ENCODE data around the gene SMC3.
"Not testable (repeated sequence)": the region's sequence is repeated elsewhere in the genome, so short reads cannot be mapped to it uniquely, and the experiment has no call there.

Gene SMC3

GRCh38 chr10:110628161-110628560 lies 60.7 kb downstream of the SMC3 start:
- DNase-seq, result no peak

GRCh38 chr10:110629680-110630191 lies 62.2 kb downstream of the SMC3 start:
- no peak for DNase-seq

- DNase-seq, result no peak
Measured at GRCh38 chr10:110631934-110632333, 64.4 kb downstream of the SMC3 start.

DNA sequence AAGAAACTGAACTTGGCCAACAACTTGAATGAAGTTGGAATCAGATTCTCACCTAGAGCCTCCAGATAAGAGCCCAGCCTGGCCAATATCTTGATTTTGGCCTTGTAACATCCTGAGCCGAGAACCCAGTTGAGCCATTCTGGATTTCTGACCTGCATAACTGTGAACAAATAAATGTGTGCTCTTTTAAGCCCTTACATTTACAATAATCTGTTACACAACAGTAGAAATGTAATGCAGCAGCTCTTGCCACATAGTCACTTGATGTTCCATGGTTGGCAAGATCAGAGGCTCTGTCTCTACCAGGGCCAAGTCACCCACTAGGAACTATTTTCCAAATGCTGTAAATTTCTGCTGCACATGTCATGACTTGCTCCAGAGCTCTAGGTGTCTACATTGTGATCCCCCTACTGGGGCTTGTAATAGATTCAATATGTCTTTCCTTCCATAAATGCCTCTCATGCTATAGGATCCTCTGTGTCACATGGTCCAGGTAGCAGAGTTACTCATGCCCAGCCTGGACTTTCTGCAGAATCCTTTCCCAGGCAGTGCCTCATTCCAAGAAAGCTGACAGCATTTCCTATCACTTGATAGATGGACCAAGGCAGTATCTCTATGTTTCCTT lies 65.2 kb downstream of the SMC3 start:
- DNase-seq, result no peak

GRCh38 chr10:110634527-110635209 lies 67.2 kb downstream of the SMC3 start:
- no peak for DNase-seq

DNA sequence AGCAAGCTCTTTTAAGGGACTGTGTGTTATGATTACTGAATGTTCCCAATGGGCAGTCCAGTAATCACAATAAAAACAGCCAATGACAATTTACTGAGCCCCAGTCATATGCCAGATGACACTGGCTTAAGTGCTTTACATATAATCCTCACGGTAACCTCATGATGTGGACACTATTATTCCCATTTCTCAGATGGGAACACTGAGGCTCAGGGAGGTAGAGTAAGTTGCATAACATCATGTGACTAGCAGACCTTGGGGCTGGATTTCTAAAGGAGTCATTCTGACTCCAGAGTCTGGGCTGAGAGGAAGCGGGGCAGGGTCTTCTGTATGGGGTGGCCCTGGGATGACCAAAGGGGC lies 69.1 kb downstream of the SMC3 start:
- no peak for DNase-seq

DNA sequence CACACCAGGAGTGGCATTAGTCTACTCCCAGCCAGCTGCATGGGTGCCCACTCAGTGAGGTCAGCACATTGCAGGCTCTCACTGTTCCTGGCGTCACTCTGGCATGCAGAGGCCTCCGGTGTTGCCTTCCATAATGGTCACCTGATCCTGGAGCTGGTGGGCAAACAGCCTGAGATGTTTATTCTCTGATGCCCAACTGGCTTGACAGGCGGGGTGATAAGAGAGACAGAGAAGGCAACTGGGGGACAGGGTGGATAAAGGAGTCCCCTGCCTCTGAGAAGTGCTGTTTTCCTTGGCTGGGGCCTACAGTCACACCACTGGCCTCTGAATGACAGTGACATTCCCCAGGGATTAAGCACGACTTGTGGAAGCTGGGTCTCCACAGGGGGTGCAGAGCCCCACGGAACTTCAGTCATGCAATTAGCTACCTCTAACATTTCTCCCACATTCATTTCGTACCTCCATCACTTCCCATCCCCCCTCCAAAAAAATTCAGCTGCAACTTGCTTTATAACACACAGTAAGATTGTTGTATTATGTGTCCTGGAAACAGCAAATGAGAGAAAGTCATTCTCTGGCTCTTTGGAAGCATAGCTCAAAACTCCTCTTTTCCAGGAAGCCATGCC lies 69.5 kb downstream of the SMC3 start:
- no peak for DNase-seq

- no peak for DNase-seq
Measured at GRCh38 chr10:110637558-110638053, 70.1 kb downstream of the SMC3 start.

DNA sequence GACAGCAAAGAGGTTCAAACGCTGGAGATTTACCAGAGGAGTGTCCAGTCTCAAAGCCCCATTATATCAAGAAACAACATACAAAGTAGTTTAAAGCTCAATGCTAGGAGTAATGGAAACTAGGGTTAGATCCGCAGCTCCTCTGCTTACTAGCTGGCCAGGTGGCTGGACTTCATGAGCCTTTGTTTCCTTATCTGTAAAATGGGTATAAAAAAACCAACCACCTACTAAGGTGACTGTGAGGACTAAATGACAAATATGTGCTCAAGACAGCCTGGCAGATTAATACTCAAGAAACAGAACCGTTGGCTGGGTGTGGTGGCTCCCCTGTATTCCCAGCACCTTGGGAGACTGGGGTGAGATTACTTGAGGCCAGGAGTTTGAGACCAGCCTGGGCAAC lies 70.8 kb downstream of the SMC3 start:
- DNase-seq, result no peak

GRCh38 chr10:110639046-110639445 lies 71.6 kb downstream of the SMC3 start:
- not testable (repeated sequence) for DNase-seq

DNA sequence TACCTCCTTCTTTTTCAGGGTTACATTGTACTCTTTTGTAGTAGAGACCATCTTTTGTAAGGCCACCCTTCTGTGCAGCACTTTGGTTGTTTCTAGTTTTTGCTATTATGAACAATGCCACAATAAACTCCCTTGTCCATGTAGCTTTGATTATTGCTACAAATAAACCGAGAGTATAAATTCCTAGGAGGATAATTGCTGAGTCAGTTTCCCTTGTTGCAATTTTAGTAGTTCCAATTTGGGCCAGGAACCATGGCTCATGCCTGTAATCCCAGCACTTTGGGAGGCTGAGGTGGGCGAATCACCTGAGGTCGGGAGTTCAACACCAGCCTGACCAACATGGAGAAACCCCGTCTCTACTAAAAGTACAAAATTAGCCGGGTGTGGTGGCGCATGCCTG lies 72.4 kb downstream of the SMC3 start:
- not testable (repeated sequence) for DNase-seq

DNA sequence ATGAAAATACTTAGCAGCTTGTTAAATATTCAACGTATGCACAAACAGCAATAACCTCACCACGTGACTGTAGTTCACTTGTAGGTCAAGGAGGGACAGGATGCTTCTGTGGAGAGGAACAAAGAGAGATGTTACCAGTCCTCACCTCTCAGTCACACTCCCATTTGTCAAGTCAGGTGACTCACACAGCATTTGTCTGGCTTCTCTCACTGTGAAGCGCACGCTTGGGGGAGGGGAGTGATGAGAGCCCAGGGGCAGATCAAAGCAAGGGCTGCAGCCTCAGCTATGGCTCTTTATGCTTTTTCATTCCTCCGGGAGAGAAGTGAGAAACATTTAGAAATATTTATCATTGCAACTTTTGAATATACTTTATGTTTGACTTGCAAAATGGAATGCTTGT lies 73.8 kb downstream of the SMC3 start:
- DNase-seq, result peak; percentile 43 to 56

DNA sequence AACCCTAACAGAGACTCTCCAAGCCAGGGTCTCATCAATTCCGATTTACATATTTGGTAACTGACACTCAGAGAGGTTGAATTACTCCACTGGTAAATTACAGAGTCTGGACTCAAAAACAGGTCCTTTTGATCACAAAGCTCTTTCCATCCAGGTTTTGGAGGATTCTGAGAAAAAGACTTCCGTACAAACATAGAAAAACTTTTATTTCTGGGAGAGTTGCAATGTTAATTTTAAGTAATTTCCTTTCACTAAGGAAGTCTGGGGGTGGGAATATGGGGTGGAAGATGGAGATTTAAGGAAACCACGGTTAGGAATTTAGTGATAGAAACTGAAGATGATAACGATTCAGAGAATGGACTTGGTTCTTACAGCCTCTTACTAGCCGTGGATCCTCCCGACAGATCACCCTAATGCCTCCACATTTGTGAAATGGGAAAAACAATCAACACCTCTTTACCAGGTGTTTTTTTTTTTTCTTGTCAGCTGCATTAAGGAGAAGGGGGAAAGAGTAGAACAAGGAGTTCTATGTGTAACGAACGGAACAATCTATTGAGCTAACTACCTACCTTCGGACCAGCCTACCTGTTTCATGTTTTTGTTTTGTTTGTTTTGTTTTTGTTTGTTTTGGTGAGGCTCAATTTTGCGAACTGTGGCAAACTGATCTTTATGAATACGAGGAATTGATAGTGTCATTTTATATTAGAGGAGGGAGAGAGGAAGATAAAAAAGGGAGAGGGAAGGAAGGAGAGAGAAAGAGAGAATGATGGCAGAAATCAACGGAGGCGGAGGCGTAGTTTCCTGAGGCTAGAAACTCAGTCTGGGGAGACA lies 74.9 kb downstream of the SMC3 start:
- DNase-seq, result no peak

GRCh38 chr10:110643035-110643652 lies 75.6 kb downstream of the SMC3 start:
- peak in 1 of 2 experiments; percentile 9 for DNase-seq

DNA sequence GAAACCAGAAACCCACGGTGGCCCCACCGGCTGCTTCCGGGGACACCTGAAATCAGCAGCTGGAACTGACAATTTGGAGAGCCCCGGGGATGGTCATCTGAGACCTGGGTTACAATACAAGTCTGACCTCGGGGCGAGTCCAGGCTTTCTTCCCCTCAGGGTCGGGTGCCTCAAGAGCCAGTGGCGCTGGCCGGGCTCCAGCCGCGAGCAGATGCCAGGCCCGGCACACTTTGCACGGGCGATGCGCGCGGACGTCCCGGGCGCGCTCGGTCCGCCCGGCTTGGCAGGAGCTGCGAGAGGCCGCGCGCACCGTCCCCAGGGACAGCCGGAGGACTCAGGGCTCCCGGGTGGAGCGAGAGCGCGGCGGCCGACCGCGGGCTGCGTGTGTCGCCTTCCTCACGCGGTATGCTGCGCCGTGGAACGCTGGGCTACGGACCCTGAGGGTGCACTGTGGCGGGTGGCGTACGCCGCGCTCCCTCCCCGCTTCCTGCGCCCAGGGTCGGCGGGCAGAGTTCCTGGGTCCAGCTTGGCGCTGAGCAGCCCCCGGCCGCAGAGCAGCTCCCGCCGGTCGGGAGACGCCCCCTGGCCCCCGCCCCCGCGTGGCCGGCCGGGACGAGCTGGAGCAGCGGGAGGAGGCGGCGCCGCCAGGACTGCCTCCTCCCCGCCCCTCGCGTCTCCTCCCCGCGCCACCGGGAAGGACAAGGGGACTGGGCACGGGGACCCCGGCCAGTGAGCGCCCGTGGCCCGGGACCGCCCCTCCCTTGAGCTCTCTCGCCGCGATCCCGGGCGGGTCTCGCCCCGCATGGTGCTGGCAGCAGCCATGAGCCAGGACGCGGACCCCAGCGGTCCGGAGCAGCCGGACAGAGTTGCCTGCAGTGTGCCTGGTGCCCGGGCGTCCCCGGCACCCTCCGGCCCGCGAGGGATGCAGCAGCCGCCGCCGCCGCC lies 76.4 kb downstream of the SMC3 start, which contains the start of gene RBM20:
Gene RBM20, plus strand, starts transcription at position 684 of the 945 bp plus-strand sequence. Its CDS starts 119 bp downstream, at position 803.
- peak in 1 of 2 experiments; percentile 7 for DNase-seq

GRCh38 chr10:110644598-110645462 lies 77.3 kb downstream of the SMC3 start:
- no peak for DNase-seq

- no peak for DNase-seq
Measured at GRCh38 chr10:110646417-110647135, 79.1 kb downstream of the SMC3 start.

DNA sequence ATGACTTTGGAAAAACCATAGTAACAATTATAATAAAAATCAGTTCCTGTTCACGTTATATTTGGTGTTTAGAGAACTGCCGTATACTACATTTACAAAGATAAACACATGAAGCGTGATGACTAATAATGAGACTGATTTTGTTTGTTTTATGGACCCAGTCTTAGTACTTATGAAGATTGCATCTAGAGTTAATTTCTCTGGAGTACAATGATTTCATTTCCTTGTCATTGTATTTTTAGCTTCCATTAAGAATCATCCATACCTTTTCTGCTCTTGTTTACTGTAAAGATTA lies 79.6 kb downstream of the SMC3 start:
- DNase-seq, result no peak

DNA sequence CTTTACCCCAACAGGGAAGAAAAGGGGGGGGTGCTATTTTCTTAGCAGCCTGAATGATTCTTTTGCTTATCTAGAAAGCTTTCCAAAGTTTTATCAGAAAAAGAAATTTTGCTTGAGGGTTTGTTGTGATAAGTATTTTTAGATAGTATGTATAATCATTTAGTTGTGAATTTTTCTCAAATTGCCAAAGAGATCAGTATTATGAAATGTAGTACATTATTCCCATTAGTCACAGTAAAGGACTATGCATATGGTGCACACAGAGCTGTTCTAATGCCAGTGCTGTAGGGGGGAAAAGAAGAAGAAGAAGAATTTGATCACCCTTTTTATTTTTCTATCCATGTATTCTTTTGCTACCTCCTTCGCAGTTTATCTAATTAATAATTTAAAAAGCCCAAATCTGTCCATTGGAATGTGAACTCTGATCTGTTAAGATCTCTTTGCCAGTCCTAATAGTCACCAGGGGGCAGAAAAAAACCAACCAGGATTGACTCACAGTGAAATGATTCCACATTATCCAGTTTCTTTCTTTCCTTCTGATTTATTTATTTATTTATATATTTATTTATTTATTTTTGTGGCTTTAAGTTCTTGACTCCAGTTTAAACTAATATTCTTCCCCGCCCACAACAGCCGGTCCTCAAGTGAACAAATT lies 81.3 kb downstream of the SMC3 start:
- DNase-seq, result no peak
